GM19463 (cell line): ENCODE results near the gene ULK4.
"Not testable (repeated sequence)": the region's sequence is repeated elsewhere in the genome, so short reads cannot be mapped to it uniquely, and the experiment has no call there.

Experiments used
- ATAC-seq: cut with Tn5 transposase; IDR thresholded peaks from one replicate; pipeline ENCODE4 v1.9.1; 2021; ENCODE audit warnings: mild to moderate bottlenecking, moderate library complexity; ENCODE audit not compliant: unreplicated experiment

Gene ULK4

GRCh38 chr3:41456162-41456561, 505.7 kb downstream of the ULK4 start:
- ATAC-seq, result no peak

DNA sequence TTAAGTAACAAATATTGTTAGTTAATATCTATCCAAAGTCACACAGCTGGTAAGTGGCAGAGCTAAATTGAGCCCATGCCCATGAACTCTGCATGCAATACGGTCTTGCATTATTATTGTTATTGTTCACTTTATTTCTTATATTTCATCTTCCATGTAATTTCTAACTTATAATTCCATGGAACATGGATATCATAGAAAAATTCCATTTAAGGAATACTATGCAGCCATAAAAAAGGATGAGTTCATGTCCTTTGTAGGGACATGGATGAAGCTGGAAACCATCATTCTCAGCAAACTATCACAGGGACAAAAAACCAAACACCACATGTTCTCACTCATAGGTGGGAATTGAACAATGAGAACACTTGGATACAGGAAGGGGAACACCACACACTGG, 508.3 kb downstream of the ULK4 start:
- not testable (repeated sequence) for ATAC-seq

GRCh38 chr3:41450416-41451231, 511.3 kb downstream of the ULK4 start:
- ATAC-seq, result no peak

- no peak for ATAC-seq
These were observed 513.5 kb downstream of the ULK4 start for GRCh38 chr3:41448396-41448795.

DNA sequence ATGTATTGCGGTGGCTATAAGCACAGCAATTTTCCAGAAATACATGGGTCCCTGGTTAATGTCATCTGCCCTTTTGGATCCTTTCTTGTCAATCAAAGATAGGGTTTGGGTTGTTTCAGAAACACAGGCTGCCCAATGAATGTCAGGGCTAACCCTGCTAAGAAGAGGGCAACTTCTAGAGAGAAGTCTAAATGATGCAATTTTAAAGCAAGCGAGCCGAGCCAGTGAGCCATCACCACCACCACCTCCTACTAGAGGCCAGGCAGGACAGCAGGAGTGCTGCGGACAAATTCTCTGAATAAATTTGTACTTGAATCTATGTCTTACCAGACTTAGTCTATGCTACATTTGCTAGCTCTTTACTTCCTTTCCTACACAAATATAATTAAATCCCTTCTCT, 514.2 kb downstream of the ULK4 start:
- ATAC-seq, result no peak

GRCh38 chr3:41446316-41446715, 515.6 kb downstream of the ULK4 start:
- not testable (repeated sequence) for ATAC-seq

GRCh38 chr3:41441568-41441967, 520.3 kb downstream of the ULK4 start:
- ATAC-seq, result no peak

GRCh38 chr3:41441139-41441538, 520.8 kb downstream of the ULK4 start:
- ATAC-seq, result no peak

GRCh38 chr3:41436983-41437382, 524.9 kb downstream of the ULK4 start:
- no peak for ATAC-seq

DNA sequence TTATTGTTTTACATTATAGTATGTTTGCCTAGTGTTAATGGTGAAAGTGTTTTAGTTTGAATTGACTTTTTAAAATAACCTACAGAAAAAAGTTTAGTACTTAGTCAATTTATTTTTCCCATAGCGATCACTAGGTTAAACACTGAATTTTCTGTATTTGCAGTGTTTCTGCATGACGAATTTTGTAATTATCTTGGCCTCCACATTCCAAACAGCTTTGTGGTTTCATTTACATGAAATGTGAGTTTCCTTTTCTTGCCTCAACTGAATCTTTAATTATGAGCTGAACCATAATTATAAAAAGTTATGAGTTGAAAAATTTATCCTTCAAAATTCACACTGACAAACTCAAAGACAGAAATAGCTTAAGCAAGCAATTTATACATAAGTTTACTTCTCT, 527.1 kb downstream of the ULK4 start:
- no peak for ATAC-seq

DNA sequence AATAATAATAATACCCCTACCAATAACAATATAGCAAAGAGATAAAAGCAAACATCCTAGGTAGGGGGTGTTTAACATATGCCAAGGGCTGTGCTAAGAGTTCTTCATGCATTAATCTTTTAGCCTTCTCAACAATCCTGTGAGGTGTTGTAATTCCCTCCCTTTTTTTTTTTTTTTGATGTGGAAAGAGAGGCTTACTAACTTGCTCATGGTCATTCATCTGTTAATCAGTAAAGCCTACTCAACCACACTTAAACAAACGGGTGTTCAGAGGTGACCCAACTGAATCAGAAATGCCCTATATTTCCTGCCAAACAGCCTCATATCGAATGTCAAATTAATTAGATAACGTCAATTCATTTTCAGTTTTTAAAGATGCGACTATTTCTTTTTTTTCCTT, 530.5 kb downstream of the ULK4 start:
- no peak for ATAC-seq

DNA sequence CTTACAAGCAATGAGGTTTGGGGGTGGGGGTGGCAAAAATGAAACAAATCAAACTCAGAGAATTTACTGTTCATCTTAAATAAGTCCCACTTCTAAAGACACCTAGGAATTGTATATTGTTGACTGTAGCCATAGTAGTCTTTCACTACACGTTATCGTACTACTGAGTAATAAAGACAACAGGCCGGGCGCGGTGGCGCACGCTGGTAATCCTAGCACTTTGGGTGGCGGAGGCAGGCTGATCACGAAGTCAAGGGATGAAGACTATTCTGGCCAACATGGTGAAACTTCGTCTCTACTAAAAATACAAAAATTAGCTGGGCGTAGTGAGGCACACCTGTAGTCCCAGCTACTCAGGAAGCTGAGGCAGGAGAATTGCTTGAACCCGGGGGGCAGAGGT, 531.0 kb downstream of the ULK4 start:
- no peak for ATAC-seq

DNA sequence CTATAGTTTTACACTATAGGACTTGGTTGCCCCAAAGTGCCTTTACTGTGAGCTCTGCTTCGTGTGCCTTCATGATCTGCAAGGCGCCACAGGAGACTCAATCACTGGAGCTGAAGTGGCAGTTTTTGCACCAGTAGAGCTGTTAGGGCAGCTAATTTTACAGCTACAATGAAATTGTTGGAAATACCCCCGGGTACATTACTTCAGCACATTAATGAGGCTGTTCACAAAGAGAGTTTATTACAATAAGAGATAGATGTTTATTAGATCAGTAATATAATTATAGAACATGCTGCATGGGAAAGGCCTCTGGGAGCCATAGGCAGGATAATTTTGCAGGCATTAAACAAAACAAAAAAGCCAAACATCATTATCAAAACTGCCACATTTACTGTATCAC, 531.5 kb downstream of the ULK4 start:
- ATAC-seq, result no peak

- no peak for ATAC-seq
These were observed 535.4 kb downstream of the ULK4 start for GRCh38 chr3:41426485-41426884.

DNA sequence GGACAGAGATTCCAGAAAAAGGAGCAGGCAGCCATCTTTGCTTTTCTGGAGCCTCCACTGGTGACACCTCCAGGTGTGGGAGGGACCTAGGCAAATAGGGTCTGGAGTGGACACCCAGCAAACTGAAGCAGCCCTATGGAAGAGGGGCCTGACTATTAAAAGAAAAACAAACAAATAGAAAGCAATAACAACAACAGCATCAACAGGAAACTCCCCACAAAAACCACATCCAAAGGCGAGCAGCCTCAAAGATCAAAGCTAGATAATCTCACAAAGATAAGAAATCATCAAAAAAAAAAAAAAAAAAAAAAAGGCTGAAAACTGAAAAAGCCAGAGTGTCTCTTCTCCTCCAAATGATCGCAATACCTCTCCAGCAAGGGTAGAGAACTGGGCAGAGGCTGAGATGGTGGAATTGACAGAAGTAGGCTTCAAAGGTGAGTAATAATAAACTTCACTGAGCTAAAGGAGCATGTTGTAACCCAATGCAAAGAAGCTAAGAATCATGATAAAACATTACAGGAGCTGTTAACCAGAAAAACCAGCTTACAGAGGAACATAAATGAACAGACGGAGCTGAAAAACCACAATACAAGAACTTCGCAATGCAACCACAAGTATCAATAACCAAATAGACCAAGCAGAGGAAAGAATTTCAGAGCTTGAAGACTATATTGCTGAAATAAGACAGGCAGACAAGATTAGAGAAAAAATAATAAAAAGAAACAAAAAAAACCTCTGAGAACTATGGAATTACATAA, 537.2 kb downstream of the ULK4 start:
- no peak for ATAC-seq

GRCh38 chr3:41419809-41420208, 542.1 kb downstream of the ULK4 start:
- no peak for ATAC-seq

- ATAC-seq, result no peak
These were observed 542.8 kb downstream of the ULK4 start for GRCh38 chr3:41418961-41419691.

- ATAC-seq, result no peak
These were observed 544.3 kb downstream of the ULK4 start for GRCh38 chr3:41417574-41417973.

DNA sequence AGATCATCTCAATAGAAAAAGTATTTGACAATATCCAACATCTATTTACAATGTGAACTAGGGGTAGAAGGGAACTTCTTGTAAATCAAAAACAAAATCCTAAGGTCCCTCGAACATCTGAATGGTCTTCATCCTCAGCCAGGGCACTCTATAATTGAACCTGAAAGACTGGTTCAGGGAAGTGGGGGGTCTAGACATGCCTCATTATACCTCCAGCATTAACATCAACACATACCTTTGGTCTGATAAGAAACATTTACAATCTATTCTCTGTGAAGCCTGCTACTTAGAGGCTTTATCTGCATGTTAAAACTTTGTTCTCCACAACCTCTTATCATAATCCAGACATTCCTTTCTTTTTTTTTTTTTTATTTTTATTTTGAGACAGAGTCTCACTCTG, 550.8 kb downstream of the ULK4 start:
- no peak for ATAC-seq

DNA sequence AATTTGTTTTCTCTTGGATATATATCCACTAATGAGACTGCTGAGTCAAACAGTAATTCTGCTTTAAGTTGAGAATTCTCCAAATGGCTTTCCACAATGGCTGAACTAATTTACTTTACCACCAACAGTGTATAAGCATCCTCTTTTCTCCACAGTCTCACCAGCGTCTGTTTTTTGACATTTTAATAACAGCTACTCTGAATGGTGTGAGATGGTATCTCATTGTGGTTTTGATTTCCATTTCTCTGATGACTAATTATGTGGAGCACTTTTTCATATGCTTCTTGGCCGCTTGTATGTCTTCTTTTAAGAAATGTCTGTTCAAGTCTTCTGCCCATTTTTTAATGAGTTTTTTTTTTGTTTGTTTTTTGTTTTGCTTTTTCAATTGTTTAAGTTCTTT, 556.4 kb downstream of the ULK4 start:
- ATAC-seq, result no peak

DNA sequence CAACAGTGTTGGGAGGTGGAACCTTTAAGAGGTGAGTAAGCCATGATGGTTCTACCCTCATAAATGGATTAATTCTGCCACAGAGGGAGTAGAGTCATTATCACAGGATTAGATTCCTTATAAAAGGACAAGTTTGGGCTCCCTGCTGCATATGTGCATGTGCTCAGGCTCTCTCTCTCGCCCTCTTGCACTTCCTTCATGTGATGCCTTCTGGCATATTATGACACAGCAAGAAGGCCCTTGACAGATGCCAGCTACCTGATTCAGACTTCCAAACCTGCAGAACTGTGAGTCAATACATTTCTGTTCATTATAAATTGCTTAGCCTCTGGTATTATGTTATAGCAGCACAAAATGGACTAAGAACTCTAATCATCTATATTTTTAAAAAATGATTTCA, 557.3 kb downstream of the ULK4 start:
- no peak for ATAC-seq

DNA sequence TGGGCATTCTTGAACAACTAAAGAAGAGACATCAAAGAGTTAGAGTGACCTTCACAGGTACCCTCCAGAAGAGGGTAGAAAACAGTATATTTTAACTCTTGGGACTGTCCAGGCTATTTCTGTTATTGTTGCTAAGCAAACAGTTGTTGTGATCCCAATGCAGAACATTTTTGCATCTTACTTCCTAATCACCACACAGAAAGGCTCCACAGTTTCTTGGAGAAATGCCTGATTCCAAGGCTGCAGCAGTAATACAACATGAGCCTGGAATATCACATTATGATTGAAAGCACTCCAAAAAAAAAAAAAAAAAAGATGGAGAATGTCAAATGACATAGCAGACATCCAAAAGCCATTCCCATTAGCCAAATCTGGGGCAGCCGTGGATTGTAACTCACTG, 567.0 kb downstream of the ULK4 start:
- no peak for ATAC-seq
